ENCODE measurements around the gene PARD3.
"Not testable (repeated sequence)": the region's sequence is repeated elsewhere in the genome, so short reads cannot be mapped to it uniquely, and the experiment has no call there.

The PARD3 gene

GRCh38 chr10:34716958-34717357, 98.1 kb downstream of the PARD3 start:
- Mint-ChIP-seq H3K4me3 (no peak overlapping the region), H3K36me3 (ENCODE audit: insufficient read depth) (no peaks in the 10 kb centered on the region), H3K9me3 (no peaks in the 10 kb centered on the region), H3K4me1 (ENCODE audit: low read depth in 2 of 2) (no peaks in the 10 kb centered on the region), H3K27ac (no peak overlapping the region), H3K27me3 (peaks cover 8 to 16% of the 10 kb centered on the region in 2 donors)
- ATAC-seq (replicated peaks) = no peak
- no peak for DNase-seq

- H3K36me3 Mint-ChIP-seq (ENCODE audit: insufficient read depth) = no peaks in the 10 kb centered on the region
- ATAC-seq (replicated peaks) = no peak
These were observed 98.9 kb downstream of the PARD3 start for GRCh38 chr10:34716234-34716633.

GRCh38 chr10:34715511-34716187, 99.4 kb downstream of the PARD3 start:
- no peaks in the 10 kb centered on the region for H3K4me1 Mint-ChIP-seq (ENCODE audit: low read depth in 2 of 2)
- ATAC-seq (replicated peaks) (no peak), DNase-seq (no peak)
- no peaks in the 10 kb centered on the region for H3K9me3 Mint-ChIP-seq
- H3K4me3 Mint-ChIP-seq = no peak overlapping the region
- H3K36me3 Mint-ChIP-seq (ENCODE audit: insufficient read depth) = no peaks in the 10 kb centered on the region
- peaks cover 8 to 16% of the 10 kb centered on the region in 2 donors for H3K27me3 Mint-ChIP-seq
- no peak overlapping the region for H3K27ac Mint-ChIP-seq

More at GRCh38 chr10:34716234-34716633, 98.9 kb downstream of the PARD3 start:
- peaks cover 8 to 16% of the 10 kb centered on the region in 2 donors for H3K27me3 Mint-ChIP-seq
- no peak overlapping the region for H3K4me3 Mint-ChIP-seq
- no peak for DNase-seq
- H3K9me3 Mint-ChIP-seq = no peaks in the 10 kb centered on the region
- H3K27ac Mint-ChIP-seq = no peak overlapping the region
- no peaks in the 10 kb centered on the region for H3K4me1 Mint-ChIP-seq (ENCODE audit: low read depth in 2 of 2)

- Mint-ChIP-seq H3K4me1 (ENCODE audit: low read depth in 2 of 2) (no peaks in the 10 kb centered on the region), H3K27ac (no peak overlapping the region), H3K36me3 (ENCODE audit: insufficient read depth) (no peaks in the 10 kb centered on the region), H3K27me3 (peaks cover 8 to 16% of the 10 kb centered on the region in 2 donors), H3K9me3 (no peaks in the 10 kb centered on the region), H3K4me3 (no peak overlapping the region)
- no peak for DNase-seq
- ATAC-seq (replicated peaks) = no peak
These were observed 101.2 kb downstream of the PARD3 start for GRCh38 chr10:34713875-34714274.

- peaks cover 0 to 9% of the 10 kb centered on the region in 2 donors for H3K27me3 Mint-ChIP-seq
- no peaks in the 10 kb centered on the region for H3K36me3 Mint-ChIP-seq (ENCODE audit: insufficient read depth)
- H3K27ac Mint-ChIP-seq = no peak overlapping the region
- no peak overlapping the region for H3K4me3 Mint-ChIP-seq
- H3K4me1 Mint-ChIP-seq (ENCODE audit: low read depth in 2 of 2) = no peaks in the 10 kb centered on the region
- no peaks in the 10 kb centered on the region for H3K9me3 Mint-ChIP-seq
- ATAC-seq (replicated peaks) = no peak
- DNase-seq = no peak
These were observed 103.6 kb downstream of the PARD3 start for GRCh38 chr10:34711500-34711899.

- H3K36me3 Mint-ChIP-seq (ENCODE audit: insufficient read depth) = no peaks in the 10 kb centered on the region
- no peaks in the 10 kb centered on the region for H3K9me3 Mint-ChIP-seq
- DNase-seq (no peak), ATAC-seq (replicated peaks) (no peak)
- H3K27me3 Mint-ChIP-seq = peaks cover 0 to 3% of the 10 kb centered on the region in 2 donors
- H3K27ac Mint-ChIP-seq = no peak overlapping the region
- no peak overlapping the region for H3K4me3 Mint-ChIP-seq
- H3K4me1 Mint-ChIP-seq (ENCODE audit: low read depth in 2 of 2) = peaks cover 3 to 4% of the 10 kb centered on the region in 2 donors
These were observed 104.7 kb downstream of the PARD3 start for GRCh38 chr10:34710391-34710751.

GRCh38 chr10:34709637-34710390, 105.3 kb downstream of the PARD3 start:
- Mint-ChIP-seq H3K27ac (no peak overlapping the region), H3K4me3 (no peak overlapping the region), H3K9me3 (no peaks in the 10 kb centered on the region), H3K27me3 (no peaks in the 10 kb centered on the region), H3K4me1 (ENCODE audit: low read depth in 2 of 2) (peaks cover 3 to 4% of the 10 kb centered on the region in 2 donors), H3K36me3 (ENCODE audit: insufficient read depth) (no peaks in the 10 kb centered on the region)
- no peak for ATAC-seq (replicated peaks)
- DNase-seq = no peak

GRCh38 chr10:34707656-34708055, 107.4 kb downstream of the PARD3 start:
- no peak for ATAC-seq (replicated peaks)
- H3K4me3 Mint-ChIP-seq = no peak overlapping the region
- DNase-seq = no peak
- H3K36me3 Mint-ChIP-seq (ENCODE audit: insufficient read depth) = no peaks in the 10 kb centered on the region
- H3K4me1 Mint-ChIP-seq (ENCODE audit: low read depth in 2 of 2) = peaks cover 3 to 4% of the 10 kb centered on the region in 2 donors
- no peaks in the 10 kb centered on the region for H3K27me3 Mint-ChIP-seq
- no peak overlapping the region for H3K27ac Mint-ChIP-seq
- no peaks in the 10 kb centered on the region for H3K9me3 Mint-ChIP-seq

- not testable (repeated sequence) for H3K36me3 Mint-ChIP-seq (ENCODE audit: insufficient read depth); DNase-seq; ATAC-seq (replicated peaks); H3K4me1 Mint-ChIP-seq (ENCODE audit: low read depth in 2 of 2); H3K4me3 Mint-ChIP-seq; H3K27ac Mint-ChIP-seq; H3K9me3 Mint-ChIP-seq; H3K27me3 Mint-ChIP-seq
These were observed 108.1 kb downstream of the PARD3 start for GRCh38 chr10:34706992-34707391.

- Mint-ChIP-seq H3K36me3 (ENCODE audit: insufficient read depth) (no peaks in the 10 kb centered on the region), H3K27me3 (no peaks in the 10 kb centered on the region), H3K4me3 (no peak overlapping the region), H3K9me3 (no peaks in the 10 kb centered on the region), H3K27ac (no peak overlapping the region), H3K4me1 (ENCODE audit: low read depth in 2 of 2) (peaks cover 3 to 4% of the 10 kb centered on the region in 2 donors)
- ATAC-seq (replicated peaks) (no peak), DNase-seq (no peak)
These were observed 108.9 kb downstream of the PARD3 start for GRCh38 chr10:34706147-34706546.

- H3K27ac Mint-ChIP-seq = no peak overlapping the region
- no peaks in the 10 kb centered on the region for H3K9me3 Mint-ChIP-seq
- ATAC-seq (replicated peaks) = no peak
- no peaks in the 10 kb centered on the region for H3K36me3 Mint-ChIP-seq (ENCODE audit: insufficient read depth)
- peaks cover 3 to 4% of the 10 kb centered on the region in 2 donors for H3K4me1 Mint-ChIP-seq (ENCODE audit: low read depth in 2 of 2)
- DNase-seq = no peak
- no peak overlapping the region for H3K4me3 Mint-ChIP-seq
- H3K27me3 Mint-ChIP-seq = no peaks in the 10 kb centered on the region
These were observed 109.5 kb downstream of the PARD3 start for GRCh38 chr10:34705563-34705962.

GRCh38 chr10:34704526-34705184, 110.4 kb downstream of the PARD3 start:
- no peak for ATAC-seq (replicated peaks)
- Mint-ChIP-seq H3K9me3 (no peaks in the 10 kb centered on the region), H3K27me3 (no peaks in the 10 kb centered on the region), H3K4me3 (no peak overlapping the region), H3K27ac (no peak overlapping the region), H3K4me1 (ENCODE audit: low read depth in 2 of 2) (peaks cover 3 to 4% of the 10 kb centered on the region in 2 donors), H3K36me3 (ENCODE audit: insufficient read depth) (no peaks in the 10 kb centered on the region)
- no peak for DNase-seq

GRCh38 chr10:34702982-34703381, 112.1 kb downstream of the PARD3 start:
- Mint-ChIP-seq H3K27ac (no peak overlapping the region), H3K9me3 (no peaks in the 10 kb centered on the region), H3K27me3 (no peaks in the 10 kb centered on the region)

More at GRCh38 chr10:34702982-34703381, 112.1 kb downstream of the PARD3 start:
- DNase-seq = no peak
- Mint-ChIP-seq H3K4me1 (ENCODE audit: low read depth in 2 of 2) (peaks cover 3 to 4% of the 10 kb centered on the region in 2 donors), H3K36me3 (ENCODE audit: insufficient read depth) (no peaks in the 10 kb centered on the region), H3K4me3 (no peak overlapping the region)
- no peak for ATAC-seq (replicated peaks)

All from effector memory CD8-positive, alpha-beta T cell (primary cell).